ENCODE measurements around the gene TP53RK. TPM values are rescaled to one million over a fixed set of nuclear protein-coding genes. Genes with fewer than 3 reads are reported as not detected.

TP53RK gene
- polyA plus RNA-seq, 1 of the 3 experiments (the other 2 are of a cell fraction): 5.5 TPM

DNA sequence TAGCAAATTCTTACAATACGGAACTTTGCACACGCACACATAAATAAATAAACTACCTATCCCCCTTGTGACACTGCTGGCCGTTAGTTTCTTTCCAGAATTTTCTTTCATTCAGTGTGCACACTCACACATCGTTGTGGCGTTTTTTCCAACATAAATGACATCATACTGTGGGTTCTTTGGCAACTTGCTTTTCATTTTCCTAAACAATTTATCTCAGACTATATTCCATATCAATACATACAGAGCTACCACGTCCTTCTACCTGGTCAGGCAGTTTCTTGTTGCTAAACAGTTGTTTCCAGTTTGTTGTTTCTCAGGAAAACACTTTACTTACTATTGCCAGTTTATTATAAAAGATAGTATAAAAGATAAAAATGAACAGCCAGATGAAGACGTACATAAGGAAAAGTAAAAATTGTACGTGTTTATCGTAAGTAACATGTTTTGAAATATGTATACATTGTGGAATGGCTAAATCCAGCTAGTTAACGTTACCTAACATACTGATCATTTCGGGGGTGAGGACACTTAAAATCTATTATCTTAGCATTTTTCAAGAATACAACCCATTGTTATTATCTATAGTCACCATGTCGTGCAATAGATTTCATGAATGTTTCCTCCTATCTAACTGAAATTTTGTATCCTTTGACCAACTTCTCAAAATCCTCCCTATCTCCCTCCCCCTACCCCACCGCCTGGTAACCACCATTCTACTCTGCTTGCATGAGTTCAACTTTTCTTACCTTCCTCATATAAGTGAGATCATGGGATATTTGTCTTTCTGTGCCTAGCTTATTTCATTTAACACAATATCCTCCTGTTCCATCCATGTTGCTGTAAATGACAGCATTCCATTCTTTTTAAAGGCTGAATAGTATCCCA, 1.2 kb upstream of the TP53RK start:
- peaks cover 4 to 11% of the 10 kb centered on the region in 2 experiments; a peak in 3 of 4 replicates for H3K4me1 ChIP-seq (ENCODE audit: control insufficient read depth in 1 of 2, insufficient read depth in 2 of 2, low read depth in 1 of 2, low read length in 1 of 2)
- 0 out of 2 replicates have a peak, but pooled peaks cover 3% of the 10 kb centered on the region for H4K20me1 ChIP-seq (ENCODE audit: insufficient read depth)
- H3K4me2 ChIP-seq: peak overlapping the region; percentile 65
- H3K9ac ChIP-seq: peak overlapping the region; percentile 62
- no peaks in the 10 kb centered on the region for H3K9me2 ChIP-seq
- 67% methylated on average over 13 of the region's 13 CpGs for WGBS (ENCODE audit: low lambda C conversion rate)
- DNase-seq: no peak
- H2AFZ ChIP-seq (ENCODE audit: low read depth): peak overlapping the region; percentile 87
- no peaks in the 10 kb centered on the region for H3K27me3 ChIP-seq (ENCODE audit: insufficient read depth)
- H3K36me3 ChIP-seq (replicated peaks in 1 of 2; ENCODE audit: control insufficient read depth in 1 of 2, insufficient read depth in 2 of 2, low read length in 1 of 2): peaks cover 12 to 14% of the 10 kb centered on the region in 2 experiments
- TF ChIP-seq, protein P1, sequence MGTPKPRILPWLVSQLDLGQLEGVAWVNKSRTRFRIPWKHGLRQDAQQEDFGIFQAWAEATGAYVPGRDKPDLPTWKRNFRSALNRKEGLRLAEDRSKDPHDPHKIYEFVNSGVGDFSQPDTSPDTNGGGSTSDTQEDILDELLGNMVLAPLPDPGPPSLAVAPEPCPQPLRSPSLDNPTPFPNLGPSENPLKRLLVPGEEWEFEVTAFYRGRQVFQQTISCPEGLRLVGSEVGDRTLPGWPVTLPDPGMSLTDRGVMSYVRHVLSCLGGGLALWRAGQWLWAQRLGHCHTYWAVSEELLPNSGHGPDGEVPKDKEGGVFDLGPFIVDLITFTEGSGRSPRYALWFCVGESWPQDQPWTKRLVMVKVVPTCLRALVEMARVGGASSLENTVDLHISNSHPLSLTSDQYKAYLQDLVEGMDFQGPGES (IDR thresholded peaks at IDR 0.05; ENCODE audit: low read depth, low read length): no peak
- no peak for TF ChIP-seq RAD21 (IDR thresholded peaks at IDR 0.05; ENCODE audit: low read length)
- TF ChIP-seq, protein P2, sequence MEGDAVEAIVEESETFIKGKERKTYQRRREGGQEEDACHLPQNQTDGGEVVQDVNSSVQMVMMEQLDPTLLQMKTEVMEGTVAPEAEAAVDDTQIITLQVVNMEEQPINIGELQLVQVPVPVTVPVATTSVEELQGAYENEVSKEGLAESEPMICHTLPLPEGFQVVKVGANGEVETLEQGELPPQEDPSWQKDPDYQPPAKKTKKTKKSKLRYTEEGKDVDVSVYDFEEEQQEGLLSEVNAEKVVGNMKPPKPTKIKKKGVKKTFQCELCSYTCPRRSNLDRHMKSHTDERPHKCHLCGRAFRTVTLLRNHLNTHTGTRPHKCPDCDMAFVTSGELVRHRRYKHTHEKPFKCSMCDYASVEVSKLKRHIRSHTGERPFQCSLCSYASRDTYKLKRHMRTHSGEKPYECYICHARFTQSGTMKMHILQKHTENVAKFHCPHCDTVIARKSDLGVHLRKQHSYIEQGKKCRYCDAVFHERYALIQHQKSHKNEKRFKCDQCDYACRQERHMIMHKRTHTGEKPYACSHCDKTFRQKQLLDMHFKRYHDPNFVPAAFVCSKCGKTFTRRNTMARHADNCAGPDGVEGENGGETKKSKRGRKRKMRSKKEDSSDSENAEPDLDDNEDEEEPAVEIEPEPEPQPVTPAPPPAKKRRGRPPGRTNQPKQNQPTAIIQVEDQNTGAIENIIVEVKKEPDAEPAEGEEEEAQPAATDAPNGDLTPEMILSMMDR (IDR thresholded peaks at IDR 0.05): no peak
- no peak for TF ChIP-seq CHD2 (IDR thresholded peaks at IDR 0.05; ENCODE audit: low read length, partially characterized antibody)
- TF ChIP-seq YY1 (IDR thresholded peaks at IDR 0.05; ENCODE audit: low read depth): no peak
- peaks cover 34% of the 10 kb centered on the region for H3K79me2 ChIP-seq (ENCODE audit: insufficient read depth)
- peaks cover 4% of the 10 kb centered on the region for H3F3A ChIP-seq (replicated peaks; ENCODE audit: insufficient read depth)
- peak overlapping the region; percentile 80 to 89; a peak in 3 of 4 replicates for H3K27ac ChIP-seq (ENCODE audit: low read depth in 2 of 2, low read length in 1 of 2)
- no peaks in the 10 kb centered on the region for H3K9me3 ChIP-seq
- CTCF ChIA-PET: interaction anchor here (0.9 to 3.4 kb wide), 3 partner anchors 131 to 181 kb away, joined by 3 to 12 read pairs (median 3); no protein-coding TSS in a partner anchor
- peak overlapping the region; percentile 61 to 71; a peak in 3 of 4 replicates for H3K4me3 ChIP-seq (ENCODE audit: low read depth in 2 of 2, low read length in 1 of 2)
- POLR2A ChIA-PET: no interaction called here

- Histone ChIP-seq H3K9me2 (no peaks in the 10 kb centered on the region), H3F3A (replicated peaks; ENCODE audit: insufficient read depth) (peaks cover 4% of the 10 kb centered on the region), H3K4me3 (ENCODE audit: low read depth in 2 of 2, low read length in 1 of 2) (peak overlapping the region; percentile 61 to 71), H3K4me2 (peak overlapping the region; percentile 65), H3K36me3 (replicated peaks in 1 of 2; ENCODE audit: control insufficient read depth in 1 of 2, insufficient read depth in 2 of 2, low read length in 1 of 2) (peaks cover 17 to 22% of the 10 kb centered on the region in 2 experiments), H3K79me2 (ENCODE audit: insufficient read depth) (peaks cover 41% of the 10 kb centered on the region), H3K9ac (peak overlapping the region; percentile 62), H2AFZ (ENCODE audit: low read depth) (peak overlapping the region; percentile 87), H3K27me3 (ENCODE audit: insufficient read depth) (no peaks in the 10 kb centered on the region), H4K20me1 (ENCODE audit: insufficient read depth) (0 out of 2 replicates have a peak, but pooled peaks cover 3% of the 10 kb centered on the region), H3K4me1 (ENCODE audit: control insufficient read depth in 1 of 2, insufficient read depth in 2 of 2, low read depth in 1 of 2, low read length in 1 of 2) (peaks cover 4 to 10% of the 10 kb centered on the region in 2 experiments; a peak in 3 of 4 replicates), H3K27ac (ENCODE audit: low read depth in 2 of 2, low read length in 1 of 2) (peak overlapping the region; percentile 80 to 89; a peak in 3 of 4 replicates), H3K9me3 (no peaks in the 10 kb centered on the region)
- CTCF ChIA-PET: interaction anchor here (0.9 to 3.4 kb wide), 7 partner anchors 9 to 180 kb away, joined by 3 to 12 read pairs (median 3); no protein-coding TSS in a partner anchor
- POLR2A ChIA-PET: interaction anchor here (0.6 to 0.9 kb wide), 2 partner anchors 99 to 138 kb away, joined by 5 read pairs; no protein-coding TSS in a partner anchor
- no peak for DNase-seq
- TF ChIP-seq TAF1 (IDR thresholded peaks at IDR 0.05; ENCODE audit: borderline replicate concordance, low read depth, low read length) (peak; percentile 53), POLR2AphosphoS5 (IDR thresholded peaks at IDR 0.05; ENCODE audit: low read depth, low read length) (peak; percentile 85), GABPA (IDR thresholded peaks at IDR 0.05; ENCODE audit: low read depth) (0 out of 2 replicates have a peak, but pooled peaks have one; percentile 12), NRF1 (IDR thresholded peaks at IDR 0.05; ENCODE audit: low read depth, low read length) (no peak), GATA2 (CRISPR knock-in tag; IDR thresholded peaks at IDR 0.05) (no peak), ELF1 (IDR thresholded peaks at IDR 0.05) (peak; percentile 55; the same call in 1 of the 2 replicates)
- WGBS (ENCODE audit: low lambda C conversion rate): 4% methylated on average over 12 of the region's 12 CpGs
Observed at GRCh38 chr20:46689754-46690085, 476 bp upstream of the TP53RK start.
